ENCODE measurements around the gene KCNQ1.

GRCh38 chr11:2807801-2808241, 363.0 kb downstream of the KCNQ1 start:
- no peak for TF ChIP-seq CTCF (conservative IDR thresholded peaks at IDR 0.05)
- no peak for TF ChIP-seq EZH2 (IDR thresholded peaks at IDR 0.05; ENCODE audit: low read depth)
